HG03354 (cell line): ENCODE data around the gene TMEM135.
"Not testable (repeated sequence)": the region's sequence is repeated elsewhere in the genome, so short reads cannot be mapped to it uniquely, and the experiment has no call there.

Source experiments
- ATAC-seq: cut with Tn5 transposase; IDR thresholded peaks from one replicate; pipeline ENCODE4 v1.9.1; 2021; ENCODE audit warnings: mild to moderate bottlenecking; ENCODE audit not compliant: unreplicated experiment, poor library complexity, severe bottlenecking

TMEM135 gene

DNA sequence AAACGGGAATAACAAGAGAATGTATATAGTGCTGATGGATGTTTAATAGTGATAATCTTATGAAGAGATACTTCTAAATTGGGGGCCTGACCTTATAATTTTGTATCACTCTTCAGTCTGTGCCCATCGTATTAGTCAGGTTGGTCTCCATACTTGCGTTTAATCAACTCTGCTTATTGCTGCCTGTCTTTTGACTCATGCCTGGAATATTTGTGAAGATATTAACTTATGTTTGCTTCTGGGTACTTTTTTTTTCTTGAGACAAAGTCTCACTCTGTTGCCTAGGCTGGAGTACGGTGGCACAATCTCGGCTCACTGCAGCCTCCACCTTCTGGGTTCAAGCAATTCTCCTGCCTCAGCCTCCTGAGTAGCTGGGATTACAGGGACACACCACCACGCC, 24.0 kb downstream of the TMEM135 start:
- no peak for ATAC-seq

DNA sequence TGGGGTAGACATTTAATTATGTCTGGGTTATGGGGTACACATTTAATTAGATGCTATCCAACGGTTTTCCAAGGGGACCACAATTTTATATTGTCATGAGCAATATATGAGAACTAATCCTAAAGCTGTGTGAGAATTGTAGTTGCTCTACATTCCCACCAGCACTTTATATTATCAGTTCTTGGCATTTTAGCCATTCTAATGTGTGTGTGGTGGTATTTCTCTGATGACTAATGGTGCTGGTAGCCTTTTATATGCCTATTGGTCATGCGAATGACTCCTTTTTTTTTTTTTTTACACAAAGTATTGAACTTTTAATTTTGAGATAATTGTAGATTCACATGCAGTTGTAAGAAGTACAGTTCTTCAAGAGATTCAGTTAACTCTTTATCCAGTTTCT, 26.2 kb downstream of the TMEM135 start:
- no peak for ATAC-seq

DNA sequence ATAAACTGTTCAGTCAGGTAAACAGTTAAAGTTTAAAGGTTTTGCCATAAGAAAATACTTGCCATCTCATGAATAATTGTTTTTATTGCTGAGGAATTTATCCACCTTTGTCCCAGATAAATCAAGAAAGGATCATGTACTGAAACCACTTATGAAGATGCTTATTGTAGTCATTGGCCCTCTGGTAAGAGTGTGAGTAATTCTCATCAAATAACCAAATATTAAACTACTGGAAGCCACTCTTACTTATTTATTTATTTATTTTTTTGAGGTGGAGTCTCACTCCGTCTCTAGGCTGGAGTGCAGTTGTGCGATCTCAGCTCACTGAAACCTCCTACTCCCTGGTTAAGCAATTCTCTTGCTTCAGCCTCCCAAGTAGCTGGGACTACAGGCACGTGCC, 35.1 kb downstream of the TMEM135 start:
- ATAC-seq: no peak

DNA sequence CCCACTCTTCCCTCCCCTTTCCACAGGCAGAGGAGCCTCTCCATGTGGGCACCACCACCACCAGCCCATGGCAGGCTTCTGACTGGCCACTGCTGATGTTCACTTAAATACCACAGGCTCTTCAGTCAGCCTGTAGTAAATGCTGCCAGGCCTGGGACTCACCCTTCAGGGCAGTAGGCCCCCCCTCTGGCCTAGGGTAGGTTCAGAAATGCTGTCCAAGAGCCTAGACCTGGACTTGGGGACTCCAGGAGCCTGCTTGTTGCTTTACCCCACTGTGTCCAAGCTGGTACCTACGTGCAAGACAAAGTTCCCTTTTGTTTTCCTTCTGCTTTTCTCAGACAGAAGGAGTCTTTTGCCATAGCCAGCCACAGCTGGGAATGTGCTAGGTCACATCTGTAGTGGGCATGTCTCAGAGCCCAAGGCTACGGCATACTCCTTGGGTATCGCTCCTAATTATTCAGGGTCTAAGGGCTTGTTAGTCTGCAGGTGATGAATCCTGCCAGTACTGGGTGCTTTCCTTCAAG, 38.6 kb downstream of the TMEM135 start:
- ATAC-seq: no peak

DNA sequence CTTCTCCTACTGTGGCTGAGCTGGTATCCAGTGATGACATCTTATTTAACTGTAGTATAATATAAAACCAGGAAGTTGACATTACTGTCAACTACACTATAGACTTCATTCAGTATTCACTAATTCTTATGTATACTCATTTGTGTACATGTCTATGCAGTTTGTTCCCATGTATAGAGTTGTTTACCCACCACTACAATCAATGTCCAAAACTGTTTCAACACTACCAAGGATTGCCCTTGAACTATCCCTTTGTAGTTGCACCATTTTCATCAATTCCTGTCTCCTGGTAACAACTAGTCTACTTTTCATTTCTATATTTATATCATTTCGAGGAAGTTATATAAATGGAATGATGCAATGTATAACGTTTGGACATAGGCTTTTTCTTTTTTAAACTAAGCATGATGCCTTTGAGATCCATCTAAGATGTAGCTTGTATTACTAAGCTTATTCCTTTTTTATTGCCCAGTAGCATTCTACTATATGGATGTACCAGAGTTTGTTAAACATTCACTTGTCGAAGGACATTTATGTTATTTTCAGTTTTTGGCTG, 39.2 kb downstream of the TMEM135 start:
- ATAC-seq: no peak

DNA sequence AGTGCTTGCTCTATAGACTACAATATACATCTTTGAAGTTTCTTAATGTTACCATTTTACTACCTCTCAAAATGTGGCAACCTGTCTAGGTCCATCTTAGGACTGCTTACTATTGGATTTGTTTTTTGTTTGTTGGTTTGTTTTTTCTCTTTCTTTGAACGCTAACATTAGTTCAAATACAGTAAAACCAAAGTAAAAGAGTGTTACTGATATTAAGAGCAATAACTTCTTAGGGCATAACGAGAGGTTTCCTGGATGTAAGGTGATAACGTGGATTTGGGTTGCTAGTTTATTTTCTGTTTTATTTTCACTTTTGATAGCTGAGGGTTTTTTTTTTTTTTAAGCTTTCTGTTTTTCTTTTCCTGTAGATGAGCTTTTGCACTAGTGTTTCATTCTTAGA, 43.6 kb downstream of the TMEM135 start:
- peak; percentile 79 for ATAC-seq

DNA sequence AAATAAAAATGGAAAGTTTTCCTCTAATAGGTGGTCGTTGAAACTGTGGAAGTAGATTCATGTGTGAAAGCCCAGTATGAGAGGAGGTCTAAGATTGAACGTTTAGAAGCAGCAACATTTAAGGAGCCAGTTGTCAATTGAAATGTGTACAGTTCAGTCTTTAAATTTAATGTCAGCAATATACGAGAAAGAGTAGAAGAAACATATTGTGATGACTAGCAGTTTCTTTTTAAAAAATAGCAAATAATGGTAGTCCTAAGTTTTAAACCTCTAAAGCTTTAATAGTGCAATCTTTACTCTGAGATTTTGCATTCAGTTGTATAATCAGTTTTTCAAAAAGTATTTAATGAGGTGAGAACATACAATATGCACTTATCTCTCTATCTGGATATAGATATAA, 44.9 kb downstream of the TMEM135 start:
- no peak for ATAC-seq

DNA sequence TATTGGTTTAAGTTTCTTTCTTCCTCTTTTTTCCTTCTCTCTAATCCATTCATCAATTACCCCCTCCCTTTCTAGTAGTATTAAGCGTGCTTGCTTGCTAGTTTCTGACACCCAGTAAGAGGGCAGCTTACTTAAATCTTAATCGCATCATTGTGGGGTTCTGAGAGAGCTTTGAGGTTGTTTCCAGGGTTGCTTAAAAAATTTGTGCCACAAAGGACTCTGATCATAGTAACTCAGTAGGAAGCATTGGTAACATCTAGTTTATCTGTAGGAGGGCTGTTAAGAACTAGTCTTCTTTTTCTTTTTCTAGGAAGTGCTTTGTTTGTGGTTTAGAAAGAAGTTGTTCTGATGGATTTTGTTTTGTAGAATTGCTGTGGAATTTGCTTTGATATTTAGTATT, 45.3 kb downstream of the TMEM135 start:
- ATAC-seq: no peak

DNA sequence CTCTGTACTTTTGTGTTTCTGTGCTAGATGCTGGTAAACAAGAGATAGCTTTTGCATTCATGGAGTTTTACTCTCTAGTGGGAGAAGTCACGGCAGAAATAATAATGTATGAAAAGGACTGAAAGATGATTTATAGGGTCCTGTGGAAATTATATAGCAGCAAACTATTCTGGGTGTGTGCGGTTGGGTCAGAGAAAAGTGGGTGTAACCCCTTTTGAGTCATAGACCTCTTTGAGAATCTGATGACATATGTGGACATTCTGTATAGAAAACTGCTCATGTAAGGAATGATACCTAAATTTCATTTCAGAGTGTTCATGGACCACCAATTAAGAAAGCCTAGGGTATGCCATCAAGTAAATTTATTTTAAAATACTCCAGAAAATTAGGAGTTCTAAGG, 54.4 kb downstream of the TMEM135 start:
- no peak for ATAC-seq

DNA sequence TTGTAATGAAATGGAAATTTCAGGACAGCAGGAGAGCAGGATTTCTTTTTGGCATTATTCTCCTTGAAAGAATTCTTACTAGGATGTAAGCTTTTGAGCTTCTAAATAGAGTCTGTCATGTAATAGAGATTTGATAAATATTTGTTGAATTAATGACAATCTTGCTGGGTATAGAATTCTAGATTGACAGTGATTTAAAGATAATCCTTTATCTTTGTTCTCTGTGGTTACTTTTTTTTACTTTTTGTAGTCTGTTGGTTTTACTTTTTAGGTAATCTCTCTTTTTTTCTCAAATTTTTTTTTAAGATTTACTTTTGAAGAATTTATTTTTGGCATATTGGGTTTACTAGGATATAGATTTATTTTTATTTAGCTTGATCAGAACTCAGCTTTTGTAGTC, 54.8 kb downstream of the TMEM135 start:
- no peak for ATAC-seq

DNA sequence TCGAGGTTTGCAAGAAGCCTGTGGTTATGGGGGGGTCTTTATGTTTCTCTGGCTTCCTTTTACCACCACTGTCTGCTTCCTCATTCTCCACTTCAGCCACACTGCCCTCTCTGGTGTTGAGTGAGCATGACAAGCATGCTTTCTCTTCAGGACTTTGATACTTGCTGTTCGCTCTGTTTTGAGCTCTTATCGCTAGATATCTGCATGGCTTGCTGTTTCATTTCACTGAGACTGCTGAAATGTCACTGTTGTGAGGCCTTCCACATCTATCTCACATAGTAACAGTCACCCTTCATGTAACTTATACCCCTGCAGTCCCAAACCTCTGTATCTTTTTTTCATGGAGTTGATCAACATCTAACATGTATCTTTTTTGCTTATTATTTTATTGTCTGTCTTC, 59.8 kb downstream of the TMEM135 start:
- peak; percentile 99 for ATAC-seq

DNA sequence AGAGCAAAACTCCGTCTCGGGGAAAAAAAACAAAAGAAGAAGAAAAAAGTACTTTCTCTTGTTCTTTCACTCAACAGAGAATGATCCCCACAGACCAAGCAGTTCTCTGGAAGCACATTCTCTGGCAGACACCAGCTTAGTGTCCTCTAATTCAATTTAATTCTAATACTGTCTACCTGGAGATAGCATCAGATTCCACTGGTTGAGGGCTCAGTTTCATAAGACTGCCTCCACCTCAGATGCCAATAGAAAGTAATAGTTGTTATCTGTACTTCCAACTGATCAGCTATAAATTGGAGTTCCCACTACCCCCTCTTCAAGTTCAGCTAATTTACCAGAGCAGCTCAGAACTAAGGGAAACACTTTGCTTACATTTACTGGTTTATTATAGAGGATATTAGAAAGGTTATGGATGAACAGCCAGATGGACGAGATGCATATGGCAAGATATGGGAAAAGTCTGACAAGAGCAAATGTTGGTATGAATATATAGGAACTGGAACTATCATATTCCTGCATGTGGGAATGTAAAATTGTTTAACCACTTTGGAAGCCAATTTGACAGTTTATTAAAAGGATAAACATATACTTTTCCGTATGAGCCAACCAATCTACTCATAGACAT, 64.3 kb downstream of the TMEM135 start:
- ATAC-seq: no peak

DNA sequence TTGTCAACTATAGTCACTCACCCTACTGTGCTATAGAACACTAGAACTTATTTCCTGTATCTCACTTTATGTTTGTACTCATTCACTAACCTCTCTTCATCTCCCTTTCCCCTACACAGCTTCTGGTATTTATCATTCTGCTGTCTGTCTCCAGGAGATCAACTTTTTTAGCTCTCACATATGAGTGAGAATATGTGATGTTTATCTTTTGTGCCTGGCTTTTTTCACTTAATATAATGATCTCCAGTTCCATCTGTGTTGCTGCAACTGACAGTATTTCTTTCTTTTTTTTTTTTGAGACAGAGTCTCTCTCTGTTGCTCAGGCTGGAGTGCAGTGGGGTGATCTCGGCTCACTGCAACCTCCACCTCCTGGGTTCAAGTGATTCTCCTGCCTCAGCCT, 68.1 kb downstream of the TMEM135 start:
- not testable (repeated sequence) for ATAC-seq

DNA sequence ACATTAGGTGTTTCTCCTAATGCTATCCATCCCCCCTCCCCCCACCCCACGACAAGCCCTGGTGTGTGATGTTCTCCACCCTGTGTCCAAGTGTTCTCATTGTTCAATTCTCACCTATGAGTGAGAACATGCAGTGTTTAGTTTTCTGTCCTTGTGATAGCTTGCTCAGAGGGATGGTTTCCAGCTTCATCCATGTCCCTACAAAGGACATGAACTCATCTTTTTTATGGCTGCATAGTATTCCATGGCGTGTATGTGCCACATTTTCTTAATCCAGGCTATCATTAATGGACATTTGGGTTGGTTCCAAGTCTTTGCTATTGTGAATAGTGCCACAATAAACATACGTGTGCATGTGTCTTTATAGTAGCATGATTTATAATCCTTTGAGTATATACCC, 69.6 kb downstream of the TMEM135 start:
- not testable (repeated sequence) for ATAC-seq

DNA sequence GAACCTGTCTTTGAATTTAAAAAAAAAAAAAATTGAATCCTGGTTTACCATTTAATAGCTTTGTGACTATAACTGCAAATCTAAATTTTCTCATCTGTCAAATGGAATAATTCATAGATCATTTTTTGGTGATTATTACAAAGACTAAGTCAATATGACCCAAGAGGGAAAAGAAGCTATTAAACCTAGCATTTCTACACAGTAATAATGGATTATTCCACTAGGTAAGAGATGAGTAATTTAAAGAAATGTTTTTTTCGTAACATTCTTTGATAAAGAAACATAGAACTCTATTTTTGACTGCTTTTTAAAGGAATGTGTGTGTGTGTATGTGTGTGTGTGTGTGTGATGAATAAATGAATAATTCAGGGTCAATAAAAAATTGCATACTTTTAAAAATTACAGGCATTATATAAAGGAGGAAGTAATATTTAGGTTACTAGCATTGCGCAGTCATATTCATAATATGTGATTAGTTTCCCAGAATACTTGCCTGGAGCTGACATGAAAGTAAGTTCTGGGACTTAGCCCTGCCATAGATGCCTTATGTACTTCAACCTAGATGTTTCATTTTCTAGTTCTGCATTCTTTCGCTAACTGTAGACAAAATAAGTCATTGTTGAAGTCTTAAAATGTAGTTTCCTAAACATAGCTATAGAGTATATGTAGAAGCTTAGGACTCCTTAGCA, 72.9 kb downstream of the TMEM135 start:
- no peak for ATAC-seq

DNA sequence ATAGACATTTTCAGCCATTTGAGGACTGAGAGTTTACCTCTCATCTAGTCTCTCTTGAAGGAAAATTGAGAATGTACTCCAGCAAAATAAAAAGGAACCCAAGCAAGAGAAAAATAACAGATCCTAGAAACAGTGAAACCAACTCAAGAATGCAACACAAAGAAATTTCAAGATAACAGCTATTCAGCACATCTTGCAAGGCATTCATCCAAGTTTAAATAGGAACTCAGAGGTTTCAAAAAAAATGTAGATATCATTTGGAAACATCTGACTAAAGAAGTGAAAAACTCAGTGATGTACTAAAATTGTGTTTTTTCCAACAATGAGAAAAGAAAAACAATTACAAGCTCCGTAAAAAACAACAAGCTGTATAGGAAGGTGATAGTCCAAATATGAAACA, 76.4 kb downstream of the TMEM135 start:
- no peak for ATAC-seq

DNA sequence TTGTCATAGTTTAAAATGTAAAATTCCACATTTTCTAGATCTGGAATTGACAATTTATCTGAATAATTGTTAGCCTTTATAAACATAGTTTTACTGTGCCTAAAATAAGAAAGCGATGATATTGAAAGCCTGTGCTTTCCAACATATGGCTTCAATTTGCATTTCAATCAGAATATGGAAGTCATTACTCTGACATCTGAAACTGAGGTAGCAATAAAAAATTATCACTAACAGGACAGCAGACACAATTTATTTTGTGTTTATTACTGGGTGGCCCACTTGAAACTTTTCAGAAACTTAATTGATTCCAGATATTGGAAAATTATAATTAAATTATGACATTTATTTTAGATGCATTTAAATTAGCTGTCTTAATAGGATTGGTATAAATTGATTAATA, 78.5 kb downstream of the TMEM135 start:
- ATAC-seq: no peak

DNA sequence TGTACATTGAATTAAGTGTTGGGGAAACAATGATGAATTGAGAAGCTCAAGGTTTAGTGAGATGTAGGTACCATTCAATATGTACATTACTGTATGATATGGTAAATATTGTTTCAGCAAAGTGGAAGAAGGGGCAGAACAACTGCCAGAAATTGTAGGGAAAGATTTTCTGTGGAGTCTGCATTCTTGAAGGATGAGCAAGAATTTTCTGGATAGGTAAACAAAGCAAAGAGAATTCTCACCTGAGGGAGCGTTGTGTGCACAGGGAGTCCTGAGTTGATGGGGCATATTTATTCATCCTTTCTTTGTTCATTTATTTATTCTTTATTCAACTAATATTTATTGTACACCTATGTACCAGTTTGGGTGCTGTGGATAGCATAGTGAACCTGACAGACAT, 83.2 kb downstream of the TMEM135 start:
- no peak for ATAC-seq

DNA sequence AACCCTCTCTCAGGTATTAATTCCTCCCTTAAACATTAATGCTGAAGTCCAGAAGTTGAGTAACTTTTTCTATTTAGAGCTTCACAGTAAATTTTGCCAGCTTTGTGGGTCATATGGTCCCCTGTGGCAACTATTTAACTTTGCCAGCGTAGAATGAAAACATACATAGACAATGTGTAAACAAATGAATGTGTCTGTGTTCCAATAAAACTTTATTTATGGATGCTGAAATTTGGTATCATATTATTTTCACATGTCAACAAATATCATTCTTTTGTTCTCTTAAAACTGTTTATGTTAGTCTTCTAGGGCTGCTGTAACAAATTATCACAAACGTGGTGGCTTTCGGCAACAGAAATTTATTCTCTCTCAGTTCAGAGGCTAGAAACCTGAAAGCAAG, 85.1 kb downstream of the TMEM135 start:
- no peak for ATAC-seq

DNA sequence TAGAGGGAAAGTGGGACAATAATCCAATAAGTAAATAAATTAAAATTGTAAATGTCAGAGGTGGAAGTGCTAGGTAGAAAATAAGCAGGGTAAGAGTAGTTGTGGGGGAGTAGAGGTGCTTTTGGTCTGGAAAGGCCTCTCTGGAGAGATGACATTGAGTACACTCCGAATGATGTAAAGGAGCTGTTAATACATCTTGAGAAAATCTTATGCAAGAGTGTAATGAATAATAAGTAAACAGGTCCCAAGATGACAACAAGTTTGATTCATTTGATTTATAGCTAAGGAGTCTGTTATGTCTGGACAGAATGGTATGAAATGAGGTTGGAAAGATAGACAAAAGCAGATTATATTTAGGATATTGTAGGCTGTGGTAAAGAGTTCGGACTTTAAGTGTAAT, 87.5 kb downstream of the TMEM135 start:
- ATAC-seq: no peak

DNA sequence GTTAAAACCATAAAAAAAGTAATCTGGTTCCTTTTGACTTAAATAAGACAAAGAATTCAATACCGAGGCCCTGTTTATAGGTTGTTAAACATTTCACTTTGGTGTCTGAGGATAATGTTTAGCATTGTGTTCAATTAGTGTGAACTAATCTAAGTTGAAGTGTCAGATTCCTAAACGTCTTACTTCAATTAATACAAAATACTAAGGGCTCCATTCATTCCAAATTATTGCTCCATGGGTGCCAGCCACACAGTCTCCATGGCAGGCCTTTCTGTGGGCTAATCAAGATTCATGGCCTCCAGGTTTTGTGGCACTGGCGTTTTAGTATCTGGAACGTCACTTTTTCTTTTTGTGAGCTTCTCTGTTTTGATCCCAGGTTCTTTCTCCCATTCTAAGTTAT, 89.4 kb downstream of the TMEM135 start:
- no peak for ATAC-seq
